Vagina (tissue), 2 donors: ENCODE data around the gene UQCC2. TPM values are rescaled to one million over a fixed set of nuclear protein-coding genes. Genes with fewer than 3 reads are reported as not detected.

Experiments
- DNase-seq, 2 donors: peaks; one replicate each; pipeline ENCODE4 v3.0.0-alpha.2; 2017; ENCODE audit errors: extremely low spot score in 2 of 2
- H3K27ac ChIP-seq: fragments of 200-600 bp; sonication (generic); one replicate; pipeline ENCODE4 v1.5.1; 2019
- H3K27me3 ChIP-seq: fragments of 200-600 bp; sonication (generic); one replicate; pipeline ENCODE4 v1.5.1; 2019
- H3K36me3 ChIP-seq, 2 donors: fragments of 200-600 bp; sonication (generic); one replicate each; pipeline ENCODE4 v1.5.1; 2017 to 2019
- H3K4me1 ChIP-seq: fragments of 200-600 bp; sonication (generic); one replicate; pipeline ENCODE4 v1.5.1; 2019
- H3K4me3 ChIP-seq, 2 donors: fragments of 200-600 bp; sonication (generic); 1 replicate in 1 of 2; 2 replicates in 1 of 2; pipeline ENCODE4 v1.5.1; 2016 to 2019
- H3K9me3 ChIP-seq: fragments of 200-600 bp; sonication (generic); one replicate; pipeline ENCODE4 v1.5.1; 2019
- CTCF ChIP-seq, 3 experiments: fragments of 450-650 bp in 2 of 3; fragments of 200-600 bp in 1 of 3; sonication (generic) in 1 of 3; IDR thresholded peaks; one replicate each; pipeline ENCODE4 v1.5.1; 2017 to 2019; ENCODE audit warnings: antibody characterized with exemption in 3 of 3, mild to moderate bottlenecking in 2 of 3, moderate library complexity in 2 of 3
- POLR2A ChIP-seq, 2 donors: fragments of 450-650 bp; IDR thresholded peaks; one replicate each; pipeline ENCODE4 v1.6.1; 2017; ENCODE audit warnings: antibody characterized with exemption in 2 of 2, mild to moderate bottlenecking in 2 of 2, moderate library complexity in 2 of 2
- POLR2AphosphoS5 ChIP-seq, 2 donors: sonication (generic); formaldehyde crosslinking; IDR thresholded peaks; one replicate each; pipeline ENCODE4 v1.9.0; 2017; ENCODE audit warnings: antibody characterized with exemption in 2 of 2, mild to moderate bottlenecking in 2 of 2, low read depth in 1 of 2; ENCODE audit not compliant: insufficient read depth in 1 of 2
- intact Hi-C: fragments of 100-400 bp; cut with DNase I; formaldehyde crosslinking; loops from one replicate; pipeline ENCODE4 v1.15.1; 2023
- total RNA-seq: library from RNA; depleted of rRNA; stranded (reverse); fragments of >200 nt; gene quantifications from one replicate; pipeline ENCODE4 v1.2.3, GENCODE V29; 2016

UQCC2 gene
- total RNA-seq, 1 donor from 2014 or later, result 16.2 TPM

- H3K4me3 ChIP-seq, result no peak overlapping the region
- DNase-seq, result no peak
- peaks cover 0 to 79% of the 10 kb centered on the region in 2 donors for H3K36me3 ChIP-seq
- no peak overlapping the region for H3K27ac ChIP-seq
- intact Hi-C loops, result no loop called here
- H3K9me3 ChIP-seq, result no peaks in the 10 kb centered on the region
- no peaks in the 10 kb centered on the region for H3K4me1 ChIP-seq
- TF ChIP-seq CTCF (IDR thresholded peaks at IDR 0.05) (no peak), POLR2AphosphoS5 (IDR thresholded peaks at IDR 0.05; ENCODE audit: insufficient read depth in 1 of 2, low read depth in 1 of 2) (no peak), POLR2A (IDR thresholded peaks at IDR 0.05) (no peak)
- no peaks in the 10 kb centered on the region for H3K27me3 ChIP-seq
Observed at GRCh38 chr6:33683576-33684427, 27.7 kb downstream of the UQCC2 start.

- intact Hi-C loops, result no loop called here
- no peak for DNase-seq
- Histone ChIP-seq H3K27me3 (no peaks in the 10 kb centered on the region), H3K36me3 (peaks cover 0 to 75% of the 10 kb centered on the region in 2 donors), H3K4me3 (no peak overlapping the region), H3K9me3 (no peaks in the 10 kb centered on the region), H3K27ac (no peak overlapping the region), H3K4me1 (no peaks in the 10 kb centered on the region)
- TF ChIP-seq POLR2AphosphoS5 (IDR thresholded peaks at IDR 0.05; ENCODE audit: insufficient read depth in 1 of 2, low read depth in 1 of 2) (no peak), POLR2A (IDR thresholded peaks at IDR 0.05) (no peak), CTCF (IDR thresholded peaks at IDR 0.05) (no peak)
Observed at GRCh38 chr6:33683051-33683571, 28.4 kb downstream of the UQCC2 start.

GRCh38 chr6:33682341-33682740 is 29.2 kb downstream of the UQCC2 start:
- Histone ChIP-seq H3K4me1 (no peaks in the 10 kb centered on the region), H3K27me3 (no peaks in the 10 kb centered on the region), H3K9me3 (no peaks in the 10 kb centered on the region), H3K36me3 (peaks cover 0 to 68% of the 10 kb centered on the region in 2 donors), H3K4me3 (no peak overlapping the region), H3K27ac (no peak overlapping the region)
- intact Hi-C loops, result no loop called here
- no peak for DNase-seq
- TF ChIP-seq CTCF (IDR thresholded peaks at IDR 0.05) (no peak), POLR2A (IDR thresholded peaks at IDR 0.05) (no peak), POLR2AphosphoS5 (IDR thresholded peaks at IDR 0.05; ENCODE audit: insufficient read depth in 1 of 2, low read depth in 1 of 2) (no peak)

- no peaks in the 10 kb centered on the region for H3K4me1 ChIP-seq
- H3K27ac ChIP-seq, result no peak overlapping the region
- H3K9me3 ChIP-seq, result no peaks in the 10 kb centered on the region
- peaks cover 0 to 49% of the 10 kb centered on the region in 2 donors for H3K36me3 ChIP-seq
- no peaks in the 10 kb centered on the region for H3K27me3 ChIP-seq
- no peak for DNase-seq
- TF ChIP-seq CTCF (IDR thresholded peaks at IDR 0.05) (no peak), POLR2AphosphoS5 (IDR thresholded peaks at IDR 0.05; ENCODE audit: insufficient read depth in 1 of 2, low read depth in 1 of 2) (no peak), POLR2A (IDR thresholded peaks at IDR 0.05) (no peak)
- no peak overlapping the region for H3K4me3 ChIP-seq
- intact Hi-C loops, result no loop called here
Observed at GRCh38 chr6:33679761-33680160, 31.7 kb downstream of the UQCC2 start.

GRCh38 chr6:33678932-33679490 is 32.5 kb downstream of the UQCC2 start:
- intact Hi-C loops, result no loop called here
- H3K27ac ChIP-seq, result no peak overlapping the region
- no peaks in the 10 kb centered on the region for H3K9me3 ChIP-seq
- no peak for TF ChIP-seq CTCF (IDR thresholded peaks at IDR 0.05)
- TF ChIP-seq POLR2A (IDR thresholded peaks at IDR 0.05), result no peak
- TF ChIP-seq POLR2AphosphoS5 (IDR thresholded peaks at IDR 0.05; ENCODE audit: insufficient read depth in 1 of 2, low read depth in 1 of 2), result no peak
- H3K4me3 ChIP-seq, result no peak overlapping the region
- H3K36me3 ChIP-seq, result peaks cover 0 to 49% of the 10 kb centered on the region in 2 donors
- H3K27me3 ChIP-seq, result no peaks in the 10 kb centered on the region
- H3K4me1 ChIP-seq, result no peaks in the 10 kb centered on the region
- no peak for DNase-seq
